ENCODE data around the gene SENP1. TPM values are rescaled to one million over a fixed set of nuclear protein-coding genes. Genes with fewer than 3 reads are reported as not detected.

The SENP1 gene
- total RNA-seq, 6 experiments from 2014 or later: 3.6 to 6.5 (median 5.1) TPM

DNA sequence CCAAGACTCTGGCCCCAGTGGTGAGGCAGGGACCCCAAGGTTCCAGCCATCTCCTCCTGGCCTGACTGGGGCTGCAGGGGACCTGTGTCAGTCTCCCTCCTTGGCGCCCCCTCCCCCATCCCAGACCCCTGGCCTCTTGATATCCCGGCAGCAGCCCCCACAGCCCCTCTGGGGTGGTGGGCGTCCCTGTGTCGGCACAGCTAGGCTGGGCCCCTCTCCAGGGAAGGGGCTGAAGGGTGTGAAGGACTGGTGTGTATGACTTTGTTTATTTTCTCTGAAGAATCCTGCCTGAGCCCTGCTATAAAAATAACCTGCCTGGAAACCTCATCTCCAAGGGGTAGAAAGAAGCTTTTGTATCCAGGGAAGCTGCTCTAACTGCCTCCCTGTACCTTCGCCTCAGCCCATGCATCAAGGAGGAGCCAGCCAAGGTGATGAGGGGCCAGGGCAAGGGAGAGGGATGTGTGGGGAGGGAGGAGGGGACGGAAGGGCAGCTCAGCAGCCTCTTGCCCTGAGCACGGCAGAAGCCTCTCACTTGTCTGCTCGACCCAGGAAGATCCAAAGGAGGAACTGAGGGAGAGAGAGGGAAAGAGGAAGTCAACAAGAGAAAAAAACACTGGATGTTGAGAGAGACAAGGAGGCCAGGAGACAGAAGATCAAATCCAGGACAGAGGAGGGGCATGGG is 76.2 kb downstream of the SENP1 start:
- Histone ChIP-seq H3K4me3 (no peak overlapping the region), H3K9me3 (no peaks in the 10 kb centered on the region), H3K27me3 (no peaks in the 10 kb centered on the region), H3K36me3 (no peaks in the 10 kb centered on the region), H3K27ac (no peak overlapping the region), H3K4me1 (no peaks in the 10 kb centered on the region)
- no peak for ATAC-seq
- TF ChIP-seq, protein P1, sequence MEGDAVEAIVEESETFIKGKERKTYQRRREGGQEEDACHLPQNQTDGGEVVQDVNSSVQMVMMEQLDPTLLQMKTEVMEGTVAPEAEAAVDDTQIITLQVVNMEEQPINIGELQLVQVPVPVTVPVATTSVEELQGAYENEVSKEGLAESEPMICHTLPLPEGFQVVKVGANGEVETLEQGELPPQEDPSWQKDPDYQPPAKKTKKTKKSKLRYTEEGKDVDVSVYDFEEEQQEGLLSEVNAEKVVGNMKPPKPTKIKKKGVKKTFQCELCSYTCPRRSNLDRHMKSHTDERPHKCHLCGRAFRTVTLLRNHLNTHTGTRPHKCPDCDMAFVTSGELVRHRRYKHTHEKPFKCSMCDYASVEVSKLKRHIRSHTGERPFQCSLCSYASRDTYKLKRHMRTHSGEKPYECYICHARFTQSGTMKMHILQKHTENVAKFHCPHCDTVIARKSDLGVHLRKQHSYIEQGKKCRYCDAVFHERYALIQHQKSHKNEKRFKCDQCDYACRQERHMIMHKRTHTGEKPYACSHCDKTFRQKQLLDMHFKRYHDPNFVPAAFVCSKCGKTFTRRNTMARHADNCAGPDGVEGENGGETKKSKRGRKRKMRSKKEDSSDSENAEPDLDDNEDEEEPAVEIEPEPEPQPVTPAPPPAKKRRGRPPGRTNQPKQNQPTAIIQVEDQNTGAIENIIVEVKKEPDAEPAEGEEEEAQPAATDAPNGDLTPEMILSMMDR (IDR thresholded peaks at IDR 0.05): no peak
- no peak for TF ChIP-seq POLR2A (IDR thresholded peaks at IDR 0.05)
- intact Hi-C loops (cut with DNase I): no loop called here
- no peak for DNase-seq
- 48% methylated on average over 6 of the region's 8 CpGs for WGBS (ENCODE audit: insufficient coverage, low coverage, low lambda C conversion rate, missing lambda C conversion rate)

DNA sequence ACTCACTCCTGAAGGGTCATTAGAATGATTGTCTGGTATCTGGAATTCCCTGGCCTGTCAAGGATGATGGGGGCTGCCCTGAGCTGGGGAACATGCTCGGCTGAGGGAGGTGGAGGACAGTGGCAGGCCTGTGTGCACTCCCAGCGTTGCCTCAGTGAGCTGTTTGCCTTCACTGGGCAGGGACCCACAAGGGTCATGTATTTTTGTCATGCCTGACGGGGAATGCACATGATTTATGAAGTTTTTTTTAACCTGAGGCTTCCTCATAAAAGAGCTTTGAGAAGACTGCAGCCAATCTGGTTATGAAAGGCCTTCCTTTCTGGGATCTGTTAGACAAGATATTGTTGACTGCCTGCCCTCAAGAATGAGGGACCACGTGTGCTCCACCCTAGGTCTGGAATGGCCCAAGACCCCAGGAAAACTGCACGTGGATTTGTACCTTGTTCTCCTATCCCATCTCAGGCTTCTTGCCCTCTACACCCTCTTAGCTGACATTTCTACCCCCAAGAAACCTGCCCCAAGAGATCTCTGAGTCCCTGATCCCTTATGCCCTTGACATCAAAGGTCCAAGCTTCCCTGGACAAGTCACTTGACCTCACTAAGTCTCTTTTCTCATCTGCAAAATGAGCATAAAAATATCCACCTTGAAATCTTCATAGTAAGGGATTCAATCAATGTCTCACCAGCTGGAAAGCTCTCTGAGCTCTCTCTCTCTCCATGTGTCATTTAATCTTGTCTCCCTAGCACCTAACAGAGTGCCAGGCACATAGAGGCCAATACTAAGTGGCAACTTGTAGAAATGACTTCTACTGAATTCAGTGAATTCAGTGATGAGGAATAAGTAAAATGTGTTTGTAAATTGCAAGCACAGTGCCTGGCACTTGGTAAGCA is 77.1 kb downstream of the SENP1 start:
- Histone ChIP-seq H3K4me3 (no peak overlapping the region), H3K27me3 (no peaks in the 10 kb centered on the region), H3K27ac (no peak overlapping the region), H3K36me3 (no peaks in the 10 kb centered on the region), H3K9me3 (no peaks in the 10 kb centered on the region), H3K4me1 (no peaks in the 10 kb centered on the region)
- no peak for TF ChIP-seq POLR2A (IDR thresholded peaks at IDR 0.05)
- TF ChIP-seq, protein P1 (IDR thresholded peaks at IDR 0.05): no peak
- intact Hi-C loops (cut with DNase I): no loop called here
- WGBS (ENCODE audit: insufficient coverage, low coverage, low lambda C conversion rate, missing lambda C conversion rate): 29% methylated on average over 4 of the region's 5 CpGs
- ATAC-seq (no peak), DNase-seq (no peak)

DNA sequence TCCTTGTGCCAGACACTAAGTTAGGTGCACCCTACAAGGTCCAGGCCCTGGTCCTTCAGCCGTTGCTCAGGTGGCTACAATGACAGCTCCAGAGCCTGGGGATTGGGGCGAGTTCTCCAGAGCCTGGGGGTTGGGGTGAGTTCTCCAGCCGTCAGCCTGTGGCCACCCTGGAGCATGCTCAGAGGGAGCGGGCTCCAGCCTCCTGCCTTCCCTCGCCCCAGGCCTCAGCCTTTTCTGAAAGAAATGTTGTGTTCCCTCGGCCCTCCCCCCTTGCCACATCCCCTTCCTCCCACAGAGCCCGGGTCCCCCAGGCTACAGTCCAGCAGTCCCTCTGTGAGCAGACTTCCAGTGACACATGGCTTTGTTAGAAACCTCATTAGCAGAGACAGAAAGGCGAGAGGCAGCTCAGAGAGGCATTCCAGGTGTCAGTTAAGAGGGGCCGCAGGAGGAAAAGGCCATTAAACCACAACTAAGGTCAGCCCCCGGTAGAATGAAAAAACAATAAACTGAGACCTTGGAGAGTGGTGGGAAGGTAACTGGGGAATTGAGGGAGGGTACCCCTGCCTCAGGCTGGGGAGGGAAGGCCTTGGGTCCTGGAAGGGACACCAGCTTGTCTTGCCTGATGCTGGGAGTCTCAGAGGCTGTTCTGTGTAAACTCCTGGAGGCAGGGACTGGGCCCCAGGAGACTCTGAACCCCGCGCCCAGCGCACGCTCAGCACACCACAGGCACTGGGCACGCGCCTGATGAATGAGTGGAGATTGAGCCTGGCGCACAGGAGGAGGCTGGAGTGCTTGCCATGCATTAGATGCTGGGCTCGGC is 78.5 kb downstream of the SENP1 start:
- no peaks in the 10 kb centered on the region for H3K36me3 ChIP-seq
- H3K9me3 ChIP-seq: no peaks in the 10 kb centered on the region
- DNase-seq (no peak), ATAC-seq (no peak)
- TF ChIP-seq, protein P1 (IDR thresholded peaks at IDR 0.05): no peak
- TF ChIP-seq POLR2A (IDR thresholded peaks at IDR 0.05): no peak
- WGBS (ENCODE audit: insufficient coverage, low coverage, low lambda C conversion rate, missing lambda C conversion rate): 44% methylated on average over 3 of the region's 18 CpGs
- H3K27me3 ChIP-seq: no peaks in the 10 kb centered on the region
- H3K4me3 ChIP-seq: no peak overlapping the region
- intact Hi-C loops (cut with DNase I): no loop called here
- no peak overlapping the region for H3K27ac ChIP-seq
- H3K4me1 ChIP-seq: no peaks in the 10 kb centered on the region

DNA sequence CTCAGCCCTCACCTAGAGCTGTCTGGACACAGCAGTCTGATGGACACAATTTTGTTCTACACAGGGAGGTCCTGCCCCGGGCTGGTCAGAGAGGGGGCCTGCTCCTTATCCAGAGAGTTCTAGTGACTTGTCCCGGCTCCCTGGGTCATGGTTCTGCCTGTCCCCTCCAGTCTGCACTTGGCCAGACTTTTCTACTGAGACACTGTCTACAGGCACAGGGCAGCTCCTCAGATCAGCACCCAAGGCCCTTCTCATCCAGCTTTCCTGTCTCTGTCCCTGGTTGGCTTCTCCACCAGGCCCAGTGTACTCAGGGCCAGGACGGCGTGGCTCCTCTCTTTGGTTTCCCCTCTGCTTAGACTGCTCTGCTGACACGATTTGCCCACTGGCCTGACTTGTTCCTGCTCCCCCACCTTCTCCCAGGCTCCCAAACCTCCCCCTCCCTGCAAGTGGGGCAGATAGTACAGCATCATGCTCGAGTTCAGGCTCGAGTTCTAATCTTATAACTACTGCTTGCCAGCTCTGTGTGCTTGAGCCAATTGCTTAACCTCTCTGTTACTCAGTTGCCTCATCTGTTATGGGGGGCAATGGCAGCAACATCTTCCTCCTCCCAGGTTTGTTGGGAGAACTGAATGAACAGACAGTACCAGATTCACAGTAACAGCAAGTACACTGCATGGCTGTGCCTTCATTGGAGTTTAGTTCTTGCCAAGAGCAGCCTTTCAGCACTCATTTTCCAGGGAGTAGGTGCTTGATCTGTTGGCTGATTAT is 79.6 kb downstream of the SENP1 start:
- ATAC-seq (no peak), DNase-seq (no peak)
- no peaks in the 10 kb centered on the region for H3K4me1 ChIP-seq
- no peaks in the 10 kb centered on the region for H3K9me3 ChIP-seq
- 88% methylated on average over 5 of the region's 7 CpGs for WGBS (ENCODE audit: insufficient coverage, low coverage, low lambda C conversion rate, missing lambda C conversion rate)
- H3K4me3 ChIP-seq: no peak overlapping the region
- H3K27me3 ChIP-seq: no peaks in the 10 kb centered on the region
- intact Hi-C loops (cut with DNase I): no loop called here
- TF ChIP-seq, protein P1 (IDR thresholded peaks at IDR 0.05): no peak
- no peak for TF ChIP-seq POLR2A (IDR thresholded peaks at IDR 0.05)
- no peak overlapping the region for H3K27ac ChIP-seq
- H3K36me3 ChIP-seq: no peaks in the 10 kb centered on the region
